ENCODE results near the gene SLC10A3.

Gene SLC10A3

DNA sequence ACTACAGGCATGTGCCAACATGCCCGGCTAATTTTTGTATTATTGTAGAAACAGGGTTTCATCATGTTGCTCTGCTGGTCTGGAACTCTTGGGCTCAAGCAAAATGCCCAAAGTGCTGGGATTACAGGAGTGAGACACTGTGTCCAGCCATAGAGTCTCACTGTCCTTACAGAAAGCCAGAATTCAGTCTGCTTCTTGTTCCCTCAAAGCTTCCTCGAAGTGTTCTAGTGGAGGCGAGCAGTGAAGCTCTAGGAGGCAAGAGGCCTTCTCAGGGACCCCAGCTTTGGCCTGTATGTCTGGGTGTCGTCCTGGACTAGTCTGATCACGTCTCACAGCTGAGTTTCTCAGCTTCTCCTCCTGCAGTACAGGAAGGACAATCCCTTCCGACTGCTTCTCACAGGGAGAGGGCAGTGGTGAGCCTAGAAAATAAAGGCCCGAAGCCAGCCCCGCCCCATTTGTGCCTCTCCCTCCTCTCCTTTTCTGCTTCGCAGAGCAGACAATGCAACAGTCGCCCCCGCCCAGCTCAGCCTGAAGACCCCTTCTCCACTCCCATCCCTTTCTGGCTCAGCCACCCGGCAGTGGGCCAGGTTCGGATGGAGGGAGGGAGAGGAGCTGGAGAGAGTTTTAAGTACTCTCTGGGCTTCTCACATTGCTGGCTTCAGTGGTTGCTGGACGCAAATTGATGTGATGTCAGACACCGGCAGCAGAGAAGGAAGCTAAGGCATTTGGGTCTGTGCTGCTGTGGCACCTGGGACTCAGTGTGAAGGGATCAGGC lies 36.7 kb upstream of the SLC10A3 start:
- no peak overlapping the region for H3K9ac ChIP-seq
- no peaks in the 10 kb centered on the region for H3K36me3 ChIP-seq (ENCODE audit: insufficient read depth)
- H3K4me2 ChIP-seq = peak overlapping the region; percentile 76
- H3K4me1 ChIP-seq (ENCODE audit: low read depth, poor library complexity, severe bottlenecking) = peaks cover 11% of the 10 kb centered on the region
- peak overlapping the region; percentile 32; the same call in 1 of the 2 replicates for H3K27ac ChIP-seq
- H2AFZ ChIP-seq (ENCODE audit: low read depth) = peak overlapping the region; percentile 56; the same call in 1 of the 2 replicates
- no peaks in the 10 kb centered on the region for H4K20me1 ChIP-seq (ENCODE audit: insufficient read depth)
- H3K27me3 ChIP-seq (ENCODE audit: insufficient read depth, low read depth) = no peaks in the 10 kb centered on the region
- no peak overlapping the region for H3K4me3 ChIP-seq (IDR thresholded peaks at IDR 0.05; ENCODE audit: insufficient read depth, low read depth, low read length)
- H3K79me2 ChIP-seq (ENCODE audit: insufficient read depth, low read depth) = no peaks in the 10 kb centered on the region
- TF ChIP-seq, protein P1, sequence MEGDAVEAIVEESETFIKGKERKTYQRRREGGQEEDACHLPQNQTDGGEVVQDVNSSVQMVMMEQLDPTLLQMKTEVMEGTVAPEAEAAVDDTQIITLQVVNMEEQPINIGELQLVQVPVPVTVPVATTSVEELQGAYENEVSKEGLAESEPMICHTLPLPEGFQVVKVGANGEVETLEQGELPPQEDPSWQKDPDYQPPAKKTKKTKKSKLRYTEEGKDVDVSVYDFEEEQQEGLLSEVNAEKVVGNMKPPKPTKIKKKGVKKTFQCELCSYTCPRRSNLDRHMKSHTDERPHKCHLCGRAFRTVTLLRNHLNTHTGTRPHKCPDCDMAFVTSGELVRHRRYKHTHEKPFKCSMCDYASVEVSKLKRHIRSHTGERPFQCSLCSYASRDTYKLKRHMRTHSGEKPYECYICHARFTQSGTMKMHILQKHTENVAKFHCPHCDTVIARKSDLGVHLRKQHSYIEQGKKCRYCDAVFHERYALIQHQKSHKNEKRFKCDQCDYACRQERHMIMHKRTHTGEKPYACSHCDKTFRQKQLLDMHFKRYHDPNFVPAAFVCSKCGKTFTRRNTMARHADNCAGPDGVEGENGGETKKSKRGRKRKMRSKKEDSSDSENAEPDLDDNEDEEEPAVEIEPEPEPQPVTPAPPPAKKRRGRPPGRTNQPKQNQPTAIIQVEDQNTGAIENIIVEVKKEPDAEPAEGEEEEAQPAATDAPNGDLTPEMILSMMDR (conservative IDR thresholded peaks at IDR 0.05; ENCODE audit: low read depth, low read length) = peak; percentile 35; the same call in 1 of the 2 replicates

DNA sequence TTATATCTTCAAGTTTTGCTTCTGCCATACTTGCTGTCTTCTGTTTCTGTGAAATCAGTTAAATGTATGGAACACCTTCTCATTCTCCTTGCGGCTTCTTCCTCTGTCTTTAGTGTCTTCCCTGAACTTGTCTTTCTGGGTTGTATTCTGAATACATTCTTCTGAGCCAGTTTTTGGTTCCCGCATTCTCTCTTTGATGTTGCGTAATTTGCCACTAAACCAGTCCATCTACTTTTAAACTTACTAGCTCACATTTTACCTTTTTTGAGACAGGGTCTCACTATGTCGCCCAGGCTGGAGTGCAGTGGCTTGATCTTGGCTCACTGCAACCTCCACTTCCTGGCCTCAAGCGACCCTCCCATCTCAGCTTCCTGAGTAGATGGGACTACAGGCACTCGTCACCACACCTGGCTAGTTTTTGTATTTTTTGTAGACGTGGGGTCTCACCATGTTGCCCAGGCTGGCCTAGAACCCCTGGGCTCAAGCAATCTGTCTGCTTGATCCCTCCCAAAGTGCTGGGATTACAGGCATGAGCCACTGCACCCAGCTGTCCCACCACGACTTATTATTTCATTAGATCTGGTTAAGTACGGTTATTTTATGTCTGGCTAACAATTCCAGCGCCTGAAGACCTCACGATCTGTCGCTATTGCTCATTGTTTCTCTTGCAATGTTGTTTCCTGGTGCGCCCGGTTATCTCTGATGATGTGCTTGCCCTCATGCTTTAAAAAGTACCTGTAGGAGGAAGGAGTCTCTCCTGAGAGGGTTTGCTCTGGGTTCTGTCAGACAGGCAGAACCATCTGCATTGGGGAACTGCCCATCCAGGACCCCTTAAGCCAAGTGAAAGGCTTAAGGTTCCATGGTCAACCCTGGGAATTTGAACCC lies 35.4 kb upstream of the SLC10A3 start:
- H3K27ac ChIP-seq = no peak overlapping the region
- no peak overlapping the region for H2AFZ ChIP-seq (ENCODE audit: low read depth)
- H3K79me2 ChIP-seq (ENCODE audit: insufficient read depth, low read depth) = no peaks in the 10 kb centered on the region
- H4K20me1 ChIP-seq (ENCODE audit: insufficient read depth) = no peaks in the 10 kb centered on the region
- TF ChIP-seq, protein P1 (conservative IDR thresholded peaks at IDR 0.05; ENCODE audit: low read depth, low read length) = no peak
- H3K4me3 ChIP-seq (IDR thresholded peaks at IDR 0.05; ENCODE audit: insufficient read depth, low read depth, low read length) = no peak overlapping the region
- H3K27me3 ChIP-seq (ENCODE audit: insufficient read depth, low read depth) = no peaks in the 10 kb centered on the region
- no peak overlapping the region for H3K9ac ChIP-seq
- peaks cover 11% of the 10 kb centered on the region for H3K4me1 ChIP-seq (ENCODE audit: low read depth, poor library complexity, severe bottlenecking)
- no peaks in the 10 kb centered on the region for H3K36me3 ChIP-seq (ENCODE audit: insufficient read depth)
- H3K4me2 ChIP-seq = no peak overlapping the region

DNA sequence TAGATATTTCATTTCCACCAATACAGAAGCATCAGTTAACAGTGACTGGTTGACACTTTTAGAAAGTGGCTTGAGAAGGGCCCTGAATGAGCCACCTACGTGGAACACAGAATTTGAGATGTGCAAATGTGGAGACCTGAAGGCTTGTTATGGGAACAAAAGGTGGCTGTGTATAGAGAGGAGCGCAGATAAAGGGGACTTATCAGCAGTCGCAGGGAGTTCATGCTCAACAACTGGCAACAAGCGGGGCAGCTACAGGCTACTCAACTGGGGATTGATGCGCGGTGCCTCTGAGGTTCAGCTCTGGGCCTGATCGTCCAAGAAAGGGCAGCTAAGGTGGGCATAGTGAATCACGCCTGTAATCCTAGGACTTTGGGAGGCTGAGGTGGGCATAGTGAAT lies 29.0 kb upstream of the SLC10A3 start:
- H3K4me3 ChIP-seq (IDR thresholded peaks at IDR 0.05; ENCODE audit: insufficient read depth, low read depth, low read length) = no peak overlapping the region
- TF ChIP-seq, protein P1 (conservative IDR thresholded peaks at IDR 0.05; ENCODE audit: low read depth, low read length) = no peak
- no peaks in the 10 kb centered on the region for H3K36me3 ChIP-seq (ENCODE audit: insufficient read depth)
- no peak overlapping the region for H3K4me2 ChIP-seq
- H3K27ac ChIP-seq = no peak overlapping the region
- H3K9ac ChIP-seq = no peak overlapping the region
- H3K4me1 ChIP-seq (ENCODE audit: low read depth, poor library complexity, severe bottlenecking) = peaks cover 10% of the 10 kb centered on the region
- no peak overlapping the region for H2AFZ ChIP-seq (ENCODE audit: low read depth)
- H4K20me1 ChIP-seq (ENCODE audit: insufficient read depth) = no peaks in the 10 kb centered on the region
- H3K79me2 ChIP-seq (ENCODE audit: insufficient read depth, low read depth) = no peaks in the 10 kb centered on the region
- H3K27me3 ChIP-seq (ENCODE audit: insufficient read depth, low read depth) = no peaks in the 10 kb centered on the region

DNA sequence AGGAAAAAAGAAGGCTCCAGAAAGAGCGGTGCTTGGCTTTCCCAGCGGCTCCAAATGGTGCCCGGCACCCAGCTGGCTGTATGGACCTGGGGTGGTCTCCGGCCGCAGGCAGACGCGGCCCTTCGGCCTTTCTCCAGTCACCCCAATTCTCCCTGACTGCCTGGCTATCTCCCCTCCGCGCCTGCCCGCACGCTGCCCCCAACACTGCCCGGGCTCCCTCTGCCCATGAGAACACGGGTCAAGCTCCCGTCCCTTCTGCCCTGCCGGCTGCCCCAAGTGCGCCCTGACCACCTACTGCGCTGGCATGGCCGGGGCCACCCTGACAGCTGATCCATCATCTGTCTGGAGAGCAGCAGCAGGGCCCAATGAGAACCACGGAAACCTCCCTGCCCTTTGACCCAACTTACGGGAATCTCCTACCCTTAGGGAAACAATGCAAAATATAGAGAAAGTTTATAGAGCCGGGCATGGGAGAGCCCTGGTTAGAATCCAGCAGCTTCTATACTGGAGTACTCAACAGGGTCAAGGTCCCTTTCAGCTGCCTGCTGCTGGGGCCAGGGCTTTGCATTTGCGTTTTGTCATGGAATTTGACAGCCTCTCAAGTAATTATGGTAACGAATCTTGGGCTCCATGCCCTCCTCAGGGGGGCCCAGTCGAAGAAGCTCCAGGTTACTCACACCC lies 26.8 kb upstream of the SLC10A3 start:
- Histone ChIP-seq H3K4me2 (no peak overlapping the region; the same call in 1 of the 2 replicates), H2AFZ (ENCODE audit: low read depth) (no peak overlapping the region; the same call in 1 of the 2 replicates), H3K9ac (no peak overlapping the region)

More for the DNA sequence above, 26.8 kb upstream of the SLC10A3 start:
- Histone ChIP-seq H3K79me2 (ENCODE audit: insufficient read depth, low read depth) (no peaks in the 10 kb centered on the region), H4K20me1 (ENCODE audit: insufficient read depth) (no peaks in the 10 kb centered on the region), H3K4me3 (IDR thresholded peaks at IDR 0.05; ENCODE audit: insufficient read depth, low read depth, low read length) (no peak overlapping the region), H3K36me3 (ENCODE audit: insufficient read depth) (no peaks in the 10 kb centered on the region), H3K27me3 (ENCODE audit: insufficient read depth, low read depth) (no peaks in the 10 kb centered on the region), H3K27ac (no peak overlapping the region), H3K4me1 (ENCODE audit: low read depth, poor library complexity, severe bottlenecking) (peaks cover 10% of the 10 kb centered on the region)
- TF ChIP-seq, protein P1 (conservative IDR thresholded peaks at IDR 0.05; ENCODE audit: low read depth, low read length) = no peak
